GM18502 (cell line): ENCODE data around the gene NPC1.
A peak's percentile ranks its signal among the peaks of the same experiment; 100 is the strongest.

ENCODE experiments used
- ATAC-seq: cut with Tn5 transposase; IDR thresholded peaks from one replicate; pipeline ENCODE4 v1.9.1; 2021; ENCODE audit warnings: mild to moderate bottlenecking; ENCODE audit not compliant: unreplicated experiment, poor library complexity

NPC1 gene

GRCh38 chr18:23552505-23552904, 33.8 kb downstream of the NPC1 start:
- ATAC-seq: no peak

DNA sequence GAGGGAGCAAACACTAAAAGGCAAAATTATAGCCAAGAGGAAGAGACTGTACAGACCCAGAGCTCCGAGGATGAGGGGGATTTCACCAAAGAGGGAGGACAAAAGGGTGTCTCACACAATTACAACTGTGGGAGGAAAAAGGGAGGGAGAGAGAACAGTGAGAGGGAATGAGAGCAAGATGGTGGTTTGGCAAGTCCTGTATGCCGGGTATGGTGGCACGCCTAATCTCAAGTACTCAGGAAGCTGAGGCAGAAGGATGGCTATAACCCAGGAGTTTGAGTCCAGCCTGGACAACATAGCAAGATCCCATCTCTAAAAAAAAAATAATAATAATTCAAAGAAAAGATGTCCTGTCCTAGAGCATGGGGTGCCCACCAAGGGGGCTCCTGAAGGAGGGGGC, 34.3 kb downstream of the NPC1 start:
- no peak for ATAC-seq

DNA sequence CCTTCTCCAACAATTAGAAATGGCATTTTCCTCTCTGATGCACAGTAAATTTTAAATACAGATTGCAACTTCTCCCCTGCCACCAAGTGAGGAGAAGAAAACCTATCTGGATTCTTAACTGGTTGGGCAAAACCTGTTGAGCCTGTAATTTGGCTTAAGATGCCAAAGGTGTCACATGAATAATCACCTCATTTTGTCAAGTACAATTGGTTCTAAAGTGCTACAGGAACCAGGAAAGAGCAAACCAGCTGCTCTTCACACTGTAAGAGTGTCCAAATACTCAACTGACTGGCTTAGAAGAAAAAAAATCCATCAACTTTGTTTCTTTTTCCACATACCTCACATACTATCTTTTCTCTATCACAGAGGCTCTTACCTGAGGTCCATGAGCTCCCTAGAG, 35.4 kb downstream of the NPC1 start:
- ATAC-seq: no peak

DNA sequence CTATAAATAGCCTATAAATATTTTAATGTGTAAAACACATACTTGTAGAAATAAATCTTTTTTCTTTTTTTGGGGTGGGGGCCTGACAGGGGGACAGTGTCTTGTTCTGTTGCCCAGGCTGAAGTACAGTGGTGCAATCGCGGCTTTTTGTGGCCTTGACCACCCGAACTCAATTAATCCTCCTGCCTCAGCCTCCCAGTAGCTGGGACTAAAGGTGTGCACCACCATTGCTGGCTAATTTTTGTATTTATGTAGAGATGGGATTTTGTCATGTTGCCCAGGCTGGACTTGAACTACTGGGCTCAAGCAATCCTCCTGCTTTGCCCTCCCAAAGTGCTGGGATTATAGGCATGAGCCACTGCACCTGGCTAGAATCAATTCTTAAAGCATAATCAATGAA, 37.6 kb downstream of the NPC1 start:
- ATAC-seq: no peak

GRCh38 chr18:23548275-23548674, 38.0 kb downstream of the NPC1 start:
- no peak for ATAC-seq

DNA sequence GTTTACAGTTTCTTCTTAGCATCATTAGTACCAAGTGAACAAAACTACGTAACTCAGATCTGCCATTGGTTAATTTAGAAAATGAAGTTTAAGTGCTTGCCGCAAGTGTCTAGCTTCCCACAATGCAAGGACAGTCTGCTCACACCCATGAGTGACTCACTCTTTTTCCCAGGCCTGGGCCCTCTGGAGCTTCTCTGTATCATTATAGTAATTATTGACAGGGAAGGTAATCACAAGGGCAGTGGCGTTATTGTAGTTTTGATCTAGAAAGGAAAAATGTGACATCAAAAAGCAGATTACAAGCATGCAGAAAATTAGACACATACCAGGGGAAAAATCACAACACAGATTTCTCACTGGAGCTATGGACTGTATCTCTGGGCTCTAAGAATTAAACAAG, 38.5 kb downstream of the NPC1 start:
- no peak for ATAC-seq

DNA sequence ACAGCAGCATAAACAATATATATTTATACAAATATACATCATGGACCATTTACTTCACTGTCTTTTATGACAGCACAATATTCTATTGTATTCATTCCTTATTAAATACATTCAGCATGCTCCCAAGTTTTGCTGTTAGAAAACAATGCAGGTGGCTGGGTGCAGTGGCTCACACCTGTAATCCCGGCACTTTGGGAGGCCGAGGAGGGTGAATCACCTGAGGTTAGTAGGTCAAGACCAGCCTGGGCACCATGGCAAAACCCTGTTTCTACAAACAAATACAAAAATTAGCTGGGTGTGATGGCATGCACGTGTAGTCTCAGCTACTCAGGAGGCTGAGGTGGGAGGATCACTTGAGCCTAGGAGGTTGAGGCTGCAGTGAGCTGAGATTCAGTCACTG, 39.0 kb downstream of the NPC1 start:
- ATAC-seq: no peak

DNA sequence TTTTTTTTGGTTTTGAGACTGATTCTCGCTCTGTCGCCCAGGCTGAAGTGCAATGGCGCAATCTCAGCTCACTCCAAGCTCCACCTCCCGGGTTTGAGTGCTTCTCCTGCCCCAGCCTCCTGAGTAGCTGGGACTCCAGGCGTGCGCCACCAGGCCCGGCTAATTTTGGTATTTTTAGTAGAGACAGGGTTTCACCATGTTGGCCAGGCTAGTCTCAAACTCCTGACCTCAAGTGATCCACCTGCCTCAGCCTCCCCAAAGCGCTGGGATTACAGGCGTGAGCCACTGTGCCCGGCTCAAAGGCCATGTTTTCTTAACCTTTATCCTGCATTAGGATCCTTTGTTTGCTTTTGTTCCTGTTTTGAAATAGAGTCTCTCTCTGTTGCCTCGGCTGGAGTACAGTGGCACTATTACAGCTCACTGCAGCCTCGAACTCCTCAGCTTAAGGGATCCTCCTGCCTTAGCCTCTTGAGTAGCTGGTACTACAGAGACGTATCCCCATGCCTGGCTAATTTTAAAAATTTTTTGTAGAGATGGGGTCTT, 41.0 kb downstream of the NPC1 start:
- no peak for ATAC-seq

GRCh38 chr18:23542461-23542860, 43.8 kb downstream of the NPC1 start:
- ATAC-seq: no peak

- no peak for ATAC-seq
These were observed 44.8 kb downstream of the NPC1 start for GRCh38 chr18:23541349-23542093.

- peak; percentile 86 for ATAC-seq
These were observed 45.4 kb downstream of the NPC1 start for GRCh38 chr18:23540867-23541266.

DNA sequence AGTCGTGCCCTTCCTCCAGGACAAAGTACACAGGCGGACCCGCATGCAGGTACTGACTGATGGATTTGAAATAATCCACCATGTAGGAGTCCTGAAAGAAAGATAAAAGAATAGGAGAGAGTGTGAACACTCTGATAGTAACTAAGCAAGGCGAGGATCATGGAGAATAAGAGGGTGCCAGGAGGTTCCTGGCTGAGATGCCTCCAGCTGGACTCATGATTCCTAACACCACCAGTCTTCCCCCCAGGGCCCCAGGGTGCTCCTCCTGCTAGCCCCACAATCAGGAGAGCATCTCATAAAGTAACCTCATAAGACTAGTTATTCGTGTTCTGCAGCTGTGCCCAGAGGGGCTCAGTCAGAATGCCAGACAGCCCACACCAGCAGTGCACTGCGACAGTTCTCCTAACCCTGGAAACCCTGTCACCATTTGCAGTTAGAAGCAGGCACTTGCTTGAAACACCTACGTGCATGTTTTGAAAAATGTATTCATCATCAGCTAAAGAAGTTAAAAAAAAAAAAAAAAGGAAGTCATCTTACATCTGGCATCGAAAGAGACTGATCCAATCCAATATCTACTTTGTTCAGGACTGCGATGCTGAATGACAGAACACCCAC, 46.3 kb downstream of the NPC1 start:
- no peak for ATAC-seq

DNA sequence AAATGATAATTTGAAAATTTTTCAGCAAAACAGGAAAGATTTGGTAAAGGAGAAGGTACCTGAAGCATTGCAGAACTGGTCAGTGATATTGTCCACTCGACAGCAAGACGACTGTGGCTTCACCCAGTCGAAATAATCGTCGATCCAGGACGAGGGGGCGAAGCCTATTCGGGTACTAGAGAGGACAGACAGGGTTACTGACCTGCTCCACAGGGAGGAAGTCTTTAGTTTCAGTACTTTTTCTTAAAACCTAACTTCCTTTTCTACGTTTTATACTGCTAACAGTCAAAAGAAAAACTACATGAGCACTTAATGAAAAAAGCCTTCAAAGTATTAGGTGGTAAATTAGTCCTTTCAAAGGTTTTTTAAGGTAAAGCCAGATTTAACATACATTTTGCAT, 47.0 kb downstream of the NPC1 start:
- ATAC-seq: no peak

- no peak for ATAC-seq
These were observed 47.4 kb downstream of the NPC1 start for GRCh38 chr18:23538870-23539269.

GRCh38 chr18:23538001-23538400, 48.3 kb downstream of the NPC1 start:
- ATAC-seq: no peak

DNA sequence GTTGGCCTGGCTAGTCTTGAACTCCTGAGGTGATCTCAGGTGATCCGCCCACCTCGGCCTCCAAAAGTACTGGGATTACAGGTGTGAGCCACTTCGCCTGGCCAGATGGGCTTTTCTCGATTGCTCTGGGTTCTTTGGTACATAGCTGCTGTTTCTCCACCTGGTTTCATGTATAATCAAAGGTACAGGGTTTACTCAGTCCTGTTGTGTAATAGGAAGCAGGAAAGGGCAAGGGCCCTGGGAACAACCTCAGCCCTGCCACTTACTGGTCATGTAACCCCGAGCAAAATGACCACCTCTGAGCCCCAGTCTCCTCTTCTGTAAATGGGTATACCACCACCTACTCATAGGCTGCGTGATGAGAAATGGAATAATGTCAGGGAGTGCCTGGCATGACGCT, 49.0 kb downstream of the NPC1 start:
- ATAC-seq: no peak

- no peak for ATAC-seq
These were observed 50.1 kb downstream of the NPC1 start for GRCh38 chr18:23536204-23536603.

- ATAC-seq: no peak
These were observed 52.0 kb downstream of the NPC1 start for GRCh38 chr18:23534276-23534675.

DNA sequence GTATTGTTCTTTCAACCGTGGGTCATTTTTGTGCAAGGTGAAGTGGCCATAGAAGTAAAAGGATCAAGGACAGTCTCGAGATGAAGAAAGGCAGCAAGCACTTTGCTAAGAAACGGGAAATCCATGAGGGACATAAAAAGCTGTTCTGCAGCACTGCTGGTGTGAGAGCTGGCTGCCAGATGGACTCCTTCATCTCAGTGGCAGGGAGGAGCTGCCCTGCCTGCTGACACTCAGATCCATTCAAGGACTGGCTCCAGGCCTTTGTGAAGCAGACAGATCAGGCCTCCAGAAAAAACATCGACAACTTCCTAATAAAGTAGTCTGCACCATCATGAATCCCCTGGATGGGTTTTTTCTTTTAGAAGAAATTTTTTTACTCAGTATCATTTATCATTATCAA, 53.5 kb downstream of the NPC1 start:
- no peak for ATAC-seq

GRCh38 chr18:23531912-23532311, 54.4 kb downstream of the NPC1 start:
- ATAC-seq: no peak

- no peak for ATAC-seq
These were observed 56.1 kb downstream of the NPC1 start for GRCh38 chr18:23530195-23530594.

- no peak for ATAC-seq
These were observed 56.7 kb downstream of the NPC1 start for GRCh38 chr18:23529604-23530003.
